HG03520 (cell line): ENCODE measurements around the gene PGAP3.

Source experiments
- ATAC-seq: cut with Tn5 transposase; IDR thresholded peaks from one replicate; pipeline ENCODE4 v1.9.1; 2021; ENCODE audit warnings: mild to moderate bottlenecking, moderate library complexity; ENCODE audit not compliant: unreplicated experiment

The PGAP3 gene

DNA sequence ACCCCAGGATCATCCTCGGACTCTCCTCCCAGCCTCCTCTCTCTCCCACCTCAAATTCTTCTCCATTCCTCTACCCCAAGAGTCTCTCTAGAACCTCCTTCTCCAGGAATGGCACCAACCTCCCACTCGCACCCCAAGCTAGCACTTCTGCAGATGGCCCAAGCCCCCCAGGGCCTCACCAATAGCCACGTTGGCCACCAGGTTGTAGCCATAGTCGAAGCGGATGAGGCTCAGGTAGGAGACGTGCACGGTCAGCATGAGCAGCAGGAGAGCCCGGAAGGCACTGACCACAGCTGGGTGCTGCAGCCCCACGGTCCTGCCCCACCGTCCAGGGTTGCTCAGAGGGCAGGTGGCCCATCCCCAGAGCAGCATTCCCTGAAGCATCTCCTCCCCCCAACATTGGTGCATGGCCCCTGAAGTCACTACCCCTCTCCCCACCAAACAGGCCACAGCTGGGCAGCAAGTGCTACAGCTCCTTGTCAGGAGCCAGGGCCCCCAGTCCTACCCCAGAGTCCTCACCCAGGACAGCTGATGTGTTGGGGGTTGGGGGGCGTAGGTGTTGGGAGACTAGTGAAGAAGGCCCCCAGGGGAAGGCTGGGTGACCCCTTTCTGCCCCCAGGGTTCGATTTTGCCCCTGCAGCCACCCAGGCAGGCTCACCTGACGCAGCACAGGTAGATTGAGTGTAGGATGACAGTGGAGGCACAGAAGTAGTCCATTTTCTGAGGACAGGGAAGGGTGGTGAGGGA is 14.3 kb downstream of the PGAP3 start:
- no peak for ATAC-seq

DNA sequence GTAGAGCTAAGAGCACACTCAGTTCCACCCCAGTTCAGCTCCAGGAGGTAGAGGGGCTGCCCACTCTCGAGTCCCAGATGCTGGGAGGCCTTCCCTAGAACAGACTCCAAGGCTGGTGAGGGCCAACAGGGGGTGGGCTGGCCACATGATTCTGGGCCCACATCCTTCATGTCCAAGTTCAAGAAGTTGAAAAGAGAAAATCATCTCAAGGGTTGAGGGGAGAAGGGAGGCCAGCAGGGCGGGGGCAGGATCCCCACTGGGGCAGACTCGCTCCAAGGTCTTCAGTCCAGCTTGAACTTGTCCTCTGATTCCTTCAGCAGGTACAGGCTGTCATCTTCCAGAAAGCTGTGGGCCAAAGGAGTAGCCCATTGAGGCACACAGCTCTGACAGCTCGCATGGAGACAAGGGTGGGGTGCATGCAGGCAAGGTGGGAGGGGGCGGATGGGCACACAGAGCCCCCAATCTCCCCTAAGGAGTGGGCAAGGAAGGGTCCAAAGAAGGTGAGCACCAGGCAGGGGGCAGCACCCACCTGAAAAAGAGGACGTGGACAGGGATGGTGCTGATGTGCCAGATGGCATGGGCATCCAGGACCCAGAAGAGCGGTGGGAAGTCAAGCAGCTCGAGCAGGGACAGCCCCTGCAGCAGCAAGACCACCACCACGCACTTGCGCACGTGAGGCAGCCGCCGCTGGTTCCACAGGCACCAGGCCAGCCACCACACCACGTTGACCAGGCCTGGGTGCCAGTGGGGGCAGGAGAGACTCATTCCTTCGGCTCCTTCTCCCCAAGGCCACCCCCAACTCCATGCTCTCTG is 15.1 kb downstream of the PGAP3 start:
- ATAC-seq: no peak

DNA sequence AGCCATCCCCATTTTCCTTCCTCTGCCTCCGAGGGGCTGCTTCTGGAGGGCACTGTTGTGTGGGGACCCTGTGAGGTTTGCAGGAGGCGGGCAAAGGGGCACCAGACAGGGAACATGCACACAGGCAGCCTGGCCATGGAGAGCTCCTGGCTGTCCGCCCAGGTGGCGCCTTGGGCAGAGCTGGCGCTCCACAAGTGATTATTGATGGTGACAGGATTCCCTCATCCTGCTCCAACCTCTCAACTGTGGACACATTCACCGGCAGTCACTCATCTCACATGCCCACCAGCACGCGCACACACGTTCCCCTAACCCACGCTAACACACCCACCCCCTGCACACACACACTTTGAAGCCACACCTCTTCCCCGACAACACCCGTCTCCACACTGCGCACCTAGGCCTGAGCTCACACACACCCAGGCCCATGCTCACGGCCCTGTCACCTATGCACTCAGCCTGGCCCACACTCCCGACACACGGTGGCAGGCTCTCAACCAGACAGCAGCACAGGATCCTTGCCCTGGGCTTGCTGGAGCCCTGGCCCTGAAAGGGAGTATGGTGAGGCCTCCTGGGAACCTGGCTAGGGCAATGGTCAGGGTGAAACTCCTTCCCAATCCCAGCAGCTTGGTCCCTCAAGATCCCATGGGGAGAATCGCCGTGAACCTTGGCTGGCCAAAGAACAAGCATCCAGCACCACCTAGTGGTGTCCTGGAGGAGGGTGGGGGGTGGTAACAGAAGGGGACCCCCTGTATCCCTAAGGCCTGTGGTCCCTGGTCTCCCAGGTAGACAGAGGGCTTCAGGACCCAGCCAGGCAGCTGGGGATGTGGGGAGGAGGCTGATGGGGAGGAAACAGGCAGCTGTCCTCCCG is 16.0 kb downstream of the PGAP3 start:
- ATAC-seq: no peak

DNA sequence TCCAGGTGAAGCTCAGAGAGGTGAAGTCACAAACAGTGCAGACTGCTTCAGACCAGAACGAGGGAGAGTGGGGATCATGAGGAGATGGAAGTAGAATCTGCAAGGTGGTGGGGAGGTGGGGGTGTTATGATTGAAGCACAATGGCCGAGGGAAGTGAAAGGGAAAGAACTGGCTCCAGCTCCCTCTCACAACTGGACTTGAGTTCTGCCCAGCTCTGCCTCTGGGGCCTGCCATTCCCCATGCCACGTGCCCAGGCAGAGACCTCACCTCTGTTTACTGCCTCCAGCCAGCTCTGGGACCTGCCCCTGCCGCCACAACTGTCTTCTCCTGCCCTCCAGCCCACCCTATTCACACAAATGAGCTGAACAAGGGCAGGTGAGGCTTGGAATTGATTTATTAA is 17.1 kb downstream of the PGAP3 start:
- no peak for ATAC-seq

DNA sequence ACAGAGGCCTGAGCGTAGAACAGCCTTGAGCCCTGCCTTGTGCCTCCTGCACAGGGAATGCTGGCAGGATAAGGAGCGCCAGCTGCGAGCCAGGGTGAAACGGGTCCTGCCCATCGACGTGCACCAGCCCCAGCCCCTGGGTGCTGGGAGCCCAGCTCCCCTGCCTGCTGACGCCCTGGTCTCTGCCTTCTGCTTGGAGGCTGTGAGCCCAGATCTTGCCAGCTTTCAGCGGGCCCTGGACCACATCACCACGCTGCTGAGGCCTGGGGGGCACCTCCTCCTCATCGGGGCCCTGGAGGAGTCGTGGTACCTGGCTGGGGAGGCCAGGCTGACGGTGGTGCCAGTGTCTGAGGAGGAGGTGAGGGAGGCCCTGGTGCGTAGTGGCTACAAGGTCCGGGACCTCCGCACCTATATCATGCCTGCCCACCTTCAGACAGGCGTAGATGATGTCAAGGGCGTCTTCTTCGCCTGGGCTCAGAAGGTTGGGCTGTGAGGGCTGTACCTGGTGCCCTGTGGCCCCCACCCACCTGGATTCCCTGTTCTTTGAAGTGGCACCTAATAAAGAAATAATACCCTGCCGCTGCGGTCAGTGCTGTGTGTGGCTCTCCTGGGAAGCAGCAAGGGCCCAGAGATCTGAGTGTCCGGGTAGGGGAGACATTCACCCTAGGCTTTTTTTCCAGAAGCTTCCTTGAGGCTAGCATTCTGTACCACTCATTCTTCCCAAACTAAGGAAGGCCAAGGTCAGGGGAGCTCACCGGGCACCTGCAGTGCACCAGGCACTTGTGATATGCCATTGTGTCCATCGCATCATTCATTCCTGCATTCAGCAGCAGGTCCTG is 17.7 kb downstream of the PGAP3 start:
- ATAC-seq: no peak

DNA sequence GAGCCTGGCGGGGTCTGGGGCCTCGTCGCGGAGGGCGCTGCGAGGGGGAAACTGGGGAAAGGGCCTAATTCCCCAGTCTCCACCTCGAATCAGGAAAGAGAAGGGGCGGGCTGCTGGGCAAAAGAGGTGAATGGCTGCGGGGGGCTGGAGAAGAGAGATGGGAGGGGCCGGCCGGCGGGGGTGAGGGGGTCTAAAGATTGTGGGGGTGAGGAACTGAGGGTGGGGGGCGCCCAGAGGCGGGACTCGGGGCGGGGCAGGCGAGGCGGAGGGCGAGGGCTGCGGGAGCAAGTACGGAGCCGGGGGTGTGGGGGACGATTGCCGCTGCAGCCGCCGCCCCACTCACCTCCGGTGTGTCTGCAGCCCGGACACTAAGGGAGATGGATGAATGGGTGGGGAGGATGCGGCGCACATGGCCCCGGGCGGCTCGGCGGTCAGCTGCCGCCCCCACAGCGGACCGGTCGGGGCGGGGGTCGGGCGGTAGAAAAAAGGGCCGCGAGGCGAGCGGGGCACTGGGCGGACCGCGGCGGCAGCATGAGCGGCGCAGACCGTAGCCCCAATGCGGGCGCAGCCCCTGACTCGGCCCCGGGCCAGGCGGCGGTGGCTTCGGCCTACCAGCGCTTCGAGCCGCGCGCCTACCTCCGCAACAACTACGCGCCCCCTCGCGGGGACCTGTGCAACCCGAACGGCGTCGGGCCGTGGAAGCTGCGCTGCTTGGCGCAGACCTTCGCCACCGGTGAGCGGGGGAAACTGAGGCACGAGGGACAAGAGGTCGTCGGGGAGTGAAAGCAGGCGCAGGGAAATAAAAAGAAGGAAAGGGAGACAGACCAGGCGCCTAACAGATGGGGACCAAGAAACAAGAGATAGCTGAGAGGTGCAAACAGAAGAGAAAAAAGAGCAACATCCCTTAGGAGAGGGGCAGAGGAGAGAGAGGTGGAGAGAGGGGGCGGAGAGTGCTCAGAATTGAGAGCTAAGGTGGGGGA is 19.6 kb downstream of the PGAP3 start, which contains the start of gene PNMT:
Gene PNMT (plus strand): TSS at position 509 of the 980 bp plus-strand sequence. CDS start 23 bp downstream, at position 532.
- ATAC-seq: no peak

DNA sequence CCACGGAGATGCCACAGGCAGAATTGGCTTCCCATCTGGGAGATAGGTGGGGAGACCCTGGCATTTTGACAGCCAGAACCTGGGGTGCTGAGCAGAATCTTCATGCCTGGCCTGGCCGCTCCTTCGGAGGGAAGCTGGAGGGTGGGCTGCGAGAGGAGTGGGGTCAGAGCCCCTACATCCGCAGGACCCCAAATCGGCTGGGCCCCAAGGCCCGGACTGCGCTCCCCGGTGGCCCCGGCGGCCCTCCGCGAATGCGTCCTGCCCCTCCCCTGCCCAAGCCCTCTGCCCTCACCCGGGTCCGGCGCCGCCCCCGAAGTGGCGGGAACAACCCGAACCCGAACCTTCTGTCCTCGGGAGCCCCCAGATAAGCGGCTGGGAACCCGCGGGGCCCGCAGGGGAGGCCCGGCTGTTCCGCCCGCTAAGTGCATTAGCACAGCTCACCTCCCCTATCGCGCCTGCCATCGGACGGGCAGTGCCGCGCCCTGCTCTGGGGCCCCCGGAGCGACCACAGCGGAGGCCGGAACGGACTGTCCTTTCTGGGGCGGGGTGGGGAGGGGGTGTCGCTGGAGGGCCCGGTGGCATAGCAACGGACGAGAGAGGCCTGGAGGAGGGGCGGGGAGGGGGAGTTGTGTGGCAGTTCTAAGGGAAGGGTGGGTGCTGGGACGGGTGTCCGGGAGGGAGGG is 20.5 kb downstream of the PGAP3 start:
- no peak for ATAC-seq

DNA sequence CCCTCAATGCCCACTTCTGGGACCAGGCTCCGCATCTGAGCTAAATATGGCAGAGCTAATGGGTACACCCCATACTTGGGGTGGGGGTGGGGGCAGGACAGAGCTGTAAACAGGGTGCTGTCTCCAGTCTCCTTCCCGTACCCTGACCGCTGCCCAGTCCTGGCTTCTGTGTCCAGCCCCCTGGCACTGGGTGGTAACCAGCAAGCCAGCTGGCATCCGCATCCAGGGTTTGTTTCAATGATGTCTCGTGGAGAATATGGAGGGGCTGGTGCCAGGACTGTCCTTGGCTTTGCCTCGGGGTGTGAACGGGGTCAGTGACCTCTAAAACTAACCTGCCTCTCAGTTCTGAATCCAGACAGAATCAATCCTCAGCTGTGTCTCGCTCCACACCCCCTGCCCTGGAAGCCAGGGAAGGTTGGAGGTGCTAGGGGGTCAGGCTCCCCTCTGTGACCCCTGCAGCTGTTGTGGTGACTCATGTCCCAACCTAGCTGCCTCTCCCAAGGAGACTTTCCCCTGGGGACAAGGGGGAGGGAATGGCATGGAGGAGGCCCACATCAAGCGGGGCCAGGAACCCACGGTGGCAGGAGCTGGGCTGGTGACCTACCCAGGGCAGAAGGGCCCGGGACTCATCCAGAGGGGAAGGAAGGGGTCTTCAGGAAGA is 21.1 kb downstream of the PGAP3 start:
- no peak for ATAC-seq

DNA sequence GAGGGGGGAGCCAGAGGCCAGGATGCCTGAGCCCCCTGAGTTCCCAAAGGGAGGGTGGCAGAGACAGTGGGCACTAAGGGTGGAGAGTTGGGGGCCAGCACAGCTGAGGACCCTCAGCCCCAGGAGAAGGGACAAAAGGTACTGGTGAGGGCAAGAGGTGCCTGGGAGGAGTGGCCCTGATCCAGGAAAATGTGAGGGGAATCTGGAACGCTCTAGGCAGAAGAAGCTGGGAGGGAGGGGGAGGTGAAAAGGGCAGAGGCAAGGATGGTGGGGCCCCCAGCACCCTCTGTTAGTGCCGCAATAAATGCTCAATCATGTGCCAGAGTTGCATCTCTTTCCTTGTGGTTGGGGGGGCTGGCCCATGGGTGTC is 21.6 kb downstream of the PGAP3 start:
- ATAC-seq: no peak

DNA sequence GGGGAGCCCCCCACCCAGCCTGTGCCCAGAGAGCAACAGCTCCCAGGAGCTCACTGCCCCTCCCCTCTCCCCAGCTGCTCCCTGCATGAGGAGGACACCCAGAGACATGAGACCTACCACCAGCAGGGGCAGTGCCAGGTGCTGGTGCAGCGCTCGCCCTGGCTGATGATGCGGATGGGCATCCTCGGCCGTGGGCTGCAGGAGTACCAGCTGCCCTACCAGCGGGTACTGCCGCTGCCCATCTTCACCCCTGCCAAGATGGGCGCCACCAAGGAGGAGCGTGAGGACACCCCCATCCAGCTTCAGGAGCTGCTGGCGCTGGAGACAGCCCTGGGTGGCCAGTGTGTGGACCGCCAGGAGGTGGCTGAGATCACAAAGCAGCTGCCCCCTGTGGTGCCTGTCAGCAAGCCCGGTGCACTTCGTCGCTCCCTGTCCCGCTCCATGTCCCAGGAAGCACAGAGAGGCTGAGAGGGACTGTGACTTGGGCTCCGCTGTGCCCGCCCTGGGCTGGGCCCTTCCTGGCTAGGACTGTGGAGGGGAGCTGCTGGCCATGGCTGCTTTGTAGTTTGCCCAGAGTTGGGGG is 22.1 kb downstream of the PGAP3 start:
- ATAC-seq: no peak

DNA sequence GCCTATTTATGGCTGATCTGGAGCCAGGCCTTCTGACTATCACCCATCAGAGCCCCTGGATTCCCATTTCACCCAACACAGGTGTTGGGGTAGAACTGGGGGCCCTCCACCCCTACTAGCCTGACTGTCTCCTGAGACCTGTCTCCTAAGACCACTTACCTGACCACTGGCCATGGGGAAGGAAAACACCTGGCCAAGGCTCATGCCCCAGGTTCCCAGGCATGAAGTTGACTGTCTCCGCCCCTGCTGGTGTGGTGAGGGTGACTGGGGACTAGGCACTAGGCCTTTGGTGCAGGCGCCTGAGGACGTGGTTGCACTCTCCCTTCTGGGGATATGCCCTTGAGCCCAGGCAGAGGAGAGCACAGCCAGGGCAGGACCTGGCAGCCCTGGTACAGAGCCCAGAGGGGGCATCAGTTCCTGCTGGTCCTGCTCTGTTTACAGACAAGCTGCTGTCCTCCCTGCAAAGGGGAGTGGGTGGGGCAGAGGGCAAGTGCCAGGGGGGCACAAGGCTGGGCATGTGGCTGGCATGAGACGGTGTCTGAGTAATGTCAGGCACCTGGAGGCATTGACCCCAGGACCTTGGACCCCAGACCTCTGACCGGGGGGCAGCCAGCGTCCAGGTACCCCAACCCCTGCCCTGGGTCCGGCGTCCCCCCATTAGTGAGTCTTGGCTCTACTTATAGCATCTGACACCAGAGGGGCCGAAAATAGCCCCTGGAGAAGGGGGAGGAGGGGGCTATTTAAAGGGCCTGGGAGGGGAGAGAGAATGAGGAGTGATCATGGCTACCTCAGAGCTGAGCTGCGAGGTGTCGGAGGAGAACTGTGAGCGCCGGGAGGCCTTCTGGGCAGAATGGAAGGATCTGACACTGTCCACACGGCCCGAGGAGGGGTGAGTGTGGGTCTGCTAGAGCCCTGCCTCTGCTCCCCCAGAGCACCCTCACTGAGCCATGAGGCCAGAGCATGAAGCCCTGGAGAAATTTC is 23.0 kb downstream of the PGAP3 start, which contains the start of gene TCAP:
Gene TCAP (plus strand): TSS at position 769 of the 981 bp plus-strand sequence. CDS start 11 bp downstream, at position 780.
- ATAC-seq: no peak

DNA sequence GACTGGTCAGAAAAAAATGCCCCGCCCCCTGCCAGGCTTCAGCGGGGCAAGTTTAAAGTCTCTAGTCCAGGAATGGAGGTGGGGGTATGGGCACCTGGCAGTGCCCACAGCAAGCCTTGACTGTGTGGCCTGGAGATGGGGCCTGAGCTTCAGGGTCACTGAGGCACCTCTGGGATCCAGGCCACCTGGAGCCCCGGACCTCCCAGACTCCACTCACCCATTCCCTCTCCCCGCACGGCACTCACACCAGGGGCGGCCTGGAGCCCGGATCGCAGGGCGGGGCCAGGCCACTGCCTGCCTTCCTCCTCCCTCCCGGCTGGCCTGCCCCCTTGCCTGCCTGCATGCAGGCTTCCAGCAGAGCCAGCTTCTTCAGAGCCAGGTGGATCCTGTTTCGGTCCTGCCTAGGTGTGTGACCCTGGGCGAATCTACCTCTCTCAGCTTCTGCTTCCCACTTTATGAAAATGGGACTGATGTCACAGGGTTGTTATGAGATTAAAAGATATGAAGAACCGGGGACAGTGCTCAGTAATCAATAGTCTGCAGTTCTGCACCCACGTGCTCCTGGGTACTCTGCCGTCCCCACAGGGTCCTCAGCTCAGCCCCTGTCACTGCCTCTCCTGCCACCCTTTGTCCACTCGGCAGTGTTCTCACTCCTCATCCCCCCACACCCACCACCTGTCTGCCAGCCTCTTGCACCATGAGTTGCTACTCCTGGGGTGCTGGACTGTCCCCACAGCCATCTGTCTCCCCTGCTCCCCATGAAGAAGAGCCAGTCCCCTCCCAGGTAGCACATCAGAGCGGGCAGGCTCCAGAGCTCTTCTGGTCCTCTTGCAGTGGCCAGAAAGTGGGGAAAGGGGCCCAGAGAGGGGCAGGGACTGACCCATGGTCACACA is 23.9 kb downstream of the PGAP3 start:
- no peak for ATAC-seq

DNA sequence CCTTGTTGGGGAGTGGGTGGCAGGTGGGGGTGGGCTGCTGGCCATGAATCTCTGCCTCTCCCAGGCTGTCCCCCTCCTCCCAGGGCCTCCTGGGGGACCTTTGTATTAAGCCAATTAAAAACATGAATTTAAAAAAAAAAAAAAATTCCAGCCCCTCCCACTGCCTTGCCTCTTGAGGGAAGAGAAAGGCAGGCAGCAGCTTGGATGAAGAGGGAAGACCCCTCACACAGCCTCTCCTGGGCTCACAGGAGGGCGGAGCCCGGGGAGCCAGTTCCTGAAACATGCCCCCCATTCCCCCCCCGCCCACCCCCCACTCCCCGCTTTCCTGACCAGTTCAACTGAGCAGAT is 24.5 kb downstream of the PGAP3 start:
- no peak for ATAC-seq

DNA sequence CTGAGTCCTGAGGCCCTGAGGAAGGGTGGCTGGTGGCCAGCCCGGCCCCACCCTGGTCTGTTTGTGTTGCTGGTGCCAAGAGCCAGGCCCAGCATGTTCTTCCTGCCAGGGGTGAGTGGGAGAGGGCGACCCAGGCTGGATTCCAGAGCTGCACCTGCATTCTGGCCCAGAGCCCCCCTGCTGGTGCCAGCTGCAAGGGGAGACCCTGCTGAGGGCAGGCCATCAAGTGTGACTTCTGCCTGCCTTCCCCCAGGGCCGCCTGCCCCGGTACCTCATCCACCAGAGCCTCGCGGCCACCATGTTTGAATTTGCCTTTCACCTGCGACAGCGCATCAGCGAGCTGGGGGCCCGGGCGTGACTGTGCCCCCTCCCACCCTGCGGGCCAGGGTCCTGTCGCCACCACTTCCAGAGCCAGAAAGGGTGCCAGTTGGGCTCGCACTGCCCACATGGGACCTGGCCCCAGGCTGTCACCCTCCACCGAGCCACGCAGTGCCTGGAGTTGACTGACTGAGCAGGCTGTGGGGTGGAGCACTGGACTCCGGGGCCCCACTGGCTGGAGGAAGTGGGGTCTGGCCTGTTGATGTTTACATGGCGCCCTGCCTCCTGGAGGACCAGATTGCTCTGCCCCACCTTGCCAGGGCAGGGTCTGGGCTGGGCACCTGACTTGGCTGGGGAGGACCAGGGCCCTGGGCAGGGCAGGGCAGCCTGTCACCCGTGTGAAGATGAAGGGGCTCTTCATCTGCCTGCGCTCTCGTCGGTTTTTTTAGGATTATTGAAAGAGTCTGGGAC is 25.1 kb downstream of the PGAP3 start:
- ATAC-seq: no peak
